Activated B cell treated with CpG ODN at 0.5 μM for 24 hours (primary cell): ENCODE results near the gene ATG5. TPM values are rescaled to one million over a fixed set of nuclear protein-coding genes. Genes with fewer than 3 reads are reported as not detected.
A peak's percentile ranks its signal among the peaks of the same experiment; 100 is the strongest.

ENCODE experiments used
- ATAC-seq: fragments of 200-7000 bp; cut with Tn5 transposase; one replicate; pipeline ENCODE4 v1.10.0; 2021; ENCODE audit warnings: low read depth, mild to moderate bottlenecking, moderate library complexity
- CTCF ChIA-PET: fragments of 350-600 bp; sonication (Branson Sonifier 250); formaldehyde crosslinking; loops from one replicate; lab custom pipeline; 2021; ENCODE audit warnings: antibody characterized with exemption; lab: Charles Lee
- POLR2A ChIA-PET: fragments of 350-600 bp; sonication (Branson Sonifier 250); formaldehyde crosslinking; loops from one replicate; lab custom pipeline; 2021; ENCODE audit warnings: antibody characterized with exemption; lab: Charles Lee
- DNase-seq: peaks from one replicate; pipeline ENCODE4 v3.0.0; 2022
- H3K27ac Mint-ChIP-seq: one replicate; pipeline ENCODE4 v1.8.0; 2020; ENCODE audit warnings: mixed read lengths
- H3K27me3 Mint-ChIP-seq: one replicate; pipeline ENCODE4 v1.8.0; 2021; ENCODE audit warnings: mixed read lengths
- H3K36me3 Mint-ChIP-seq: one replicate; pipeline ENCODE4 v1.8.0; 2021; ENCODE audit warnings: low read depth, mixed read lengths
- H3K4me1 Mint-ChIP-seq: one replicate; pipeline ENCODE4 v1.8.0; 2021; ENCODE audit warnings: mixed read lengths
- H3K4me3 Mint-ChIP-seq: one replicate; pipeline ENCODE4 v1.8.0; 2020; ENCODE audit warnings: mild to moderate bottlenecking, mixed read lengths
- H3K9me3 Mint-ChIP-seq: one replicate; pipeline ENCODE4 v1.8.0; 2020; ENCODE audit warnings: mixed read lengths
- intact Hi-C: fragments of 100-400 bp; cut with micrococcal nuclease; formaldehyde crosslinking; loops from one replicate; pipeline ENCODE4 v1.15.1; 2024
- total RNA-seq: library from RNA; stranded (reverse); gene quantifications from 2 replicates; pipeline ENCODE4 v1.2.3, GENCODE V29; 2022
- TF ChIP-seq, protein P1 (sequence below): fragments of 200-600 bp; IDR thresholded peaks from one replicate; pipeline ENCODE4 v1.8.0; 2022; ENCODE audit warnings: antibody characterized with exemption, mild to moderate bottlenecking

The ATG5 gene
- total RNA-seq, 1 donor from 2014 or later = 30.3 TPM

DNA sequence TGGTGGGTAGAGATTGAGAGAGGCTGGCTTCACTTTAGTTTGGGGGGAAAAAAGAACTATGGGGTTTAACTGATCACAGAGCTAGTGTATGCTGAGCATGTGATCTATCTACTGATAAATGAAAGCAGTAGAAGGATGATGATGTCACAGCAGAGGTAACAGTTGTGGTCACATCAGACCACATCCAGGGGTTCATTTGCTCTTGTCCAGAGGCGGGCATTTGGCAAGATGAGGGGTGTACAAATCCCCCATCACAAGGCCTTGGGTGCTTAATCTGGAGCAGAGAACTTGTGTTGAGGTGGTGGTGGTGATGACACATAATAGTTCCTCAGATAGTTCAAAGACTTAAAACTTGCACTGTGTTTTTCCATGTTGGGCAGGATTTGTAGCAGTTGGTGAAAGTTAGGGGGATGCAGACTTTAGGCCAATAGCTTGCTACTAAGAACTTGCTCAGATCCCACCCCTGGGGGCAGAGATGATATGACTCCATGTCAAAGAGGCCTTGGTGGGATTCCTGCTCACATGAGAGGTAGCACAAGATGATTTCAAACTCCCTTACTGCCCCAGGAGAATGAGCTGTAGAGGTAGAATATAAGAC, 176.0 kb downstream of the ATG5 start:
- ChIA-PET POLR2A (no interaction called here), CTCF (no interaction called here)
- no peak for DNase-seq

DNA sequence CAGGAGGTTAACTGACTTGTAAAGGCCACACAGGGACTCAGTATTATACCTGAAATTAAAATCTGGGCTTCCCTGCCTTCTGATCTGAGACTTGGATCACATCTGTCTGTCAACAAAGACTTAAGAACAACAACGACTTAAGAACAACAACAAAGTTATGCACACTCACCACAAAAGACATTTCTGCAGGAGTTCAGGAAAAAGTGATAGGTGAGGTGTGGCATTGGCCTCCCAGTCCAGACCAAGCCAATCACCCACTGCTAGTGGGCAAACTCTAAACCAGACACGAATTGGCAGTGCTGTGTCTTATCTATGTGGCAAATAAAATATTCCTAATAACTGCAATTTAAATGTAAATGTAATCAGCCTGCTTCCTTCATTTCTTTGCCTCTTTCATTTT, 178.1 kb downstream of the ATG5 start:
- Mint-ChIP-seq H3K9me3 (peaks cover 4% of the 10 kb centered on the region), H3K27me3 (no peaks in the 10 kb centered on the region), H3K36me3 (no peaks in the 10 kb centered on the region), H3K27ac (no peak overlapping the region), H3K4me1 (peaks cover 25% of the 10 kb centered on the region), H3K4me3 (no peak overlapping the region)
- DNase-seq (no peak), ATAC-seq (no peak)
- intact Hi-C loops = no loop called here
- ChIA-PET POLR2A (interaction anchor here (2.7 kb wide), 1 partner anchor 16 kb away, joined by 11 read pairs; no protein-coding TSS in a partner anchor), CTCF (no interaction called here)
- TF ChIP-seq, protein P1, sequence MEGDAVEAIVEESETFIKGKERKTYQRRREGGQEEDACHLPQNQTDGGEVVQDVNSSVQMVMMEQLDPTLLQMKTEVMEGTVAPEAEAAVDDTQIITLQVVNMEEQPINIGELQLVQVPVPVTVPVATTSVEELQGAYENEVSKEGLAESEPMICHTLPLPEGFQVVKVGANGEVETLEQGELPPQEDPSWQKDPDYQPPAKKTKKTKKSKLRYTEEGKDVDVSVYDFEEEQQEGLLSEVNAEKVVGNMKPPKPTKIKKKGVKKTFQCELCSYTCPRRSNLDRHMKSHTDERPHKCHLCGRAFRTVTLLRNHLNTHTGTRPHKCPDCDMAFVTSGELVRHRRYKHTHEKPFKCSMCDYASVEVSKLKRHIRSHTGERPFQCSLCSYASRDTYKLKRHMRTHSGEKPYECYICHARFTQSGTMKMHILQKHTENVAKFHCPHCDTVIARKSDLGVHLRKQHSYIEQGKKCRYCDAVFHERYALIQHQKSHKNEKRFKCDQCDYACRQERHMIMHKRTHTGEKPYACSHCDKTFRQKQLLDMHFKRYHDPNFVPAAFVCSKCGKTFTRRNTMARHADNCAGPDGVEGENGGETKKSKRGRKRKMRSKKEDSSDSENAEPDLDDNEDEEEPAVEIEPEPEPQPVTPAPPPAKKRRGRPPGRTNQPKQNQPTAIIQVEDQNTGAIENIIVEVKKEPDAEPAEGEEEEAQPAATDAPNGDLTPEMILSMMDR = no peak

More for the DNA sequence above, 176.0 kb downstream of the ATG5 start:
- Mint-ChIP-seq H3K27me3 (no peaks in the 10 kb centered on the region), H3K4me1 (peaks cover 25% of the 10 kb centered on the region), H3K36me3 (no peaks in the 10 kb centered on the region), H3K9me3 (peaks cover 4% of the 10 kb centered on the region), H3K4me3 (no peak overlapping the region), H3K27ac (no peak overlapping the region)
- no peak for ATAC-seq
- TF ChIP-seq, protein P1 = no peak
- intact Hi-C loops = no loop called here

DNA sequence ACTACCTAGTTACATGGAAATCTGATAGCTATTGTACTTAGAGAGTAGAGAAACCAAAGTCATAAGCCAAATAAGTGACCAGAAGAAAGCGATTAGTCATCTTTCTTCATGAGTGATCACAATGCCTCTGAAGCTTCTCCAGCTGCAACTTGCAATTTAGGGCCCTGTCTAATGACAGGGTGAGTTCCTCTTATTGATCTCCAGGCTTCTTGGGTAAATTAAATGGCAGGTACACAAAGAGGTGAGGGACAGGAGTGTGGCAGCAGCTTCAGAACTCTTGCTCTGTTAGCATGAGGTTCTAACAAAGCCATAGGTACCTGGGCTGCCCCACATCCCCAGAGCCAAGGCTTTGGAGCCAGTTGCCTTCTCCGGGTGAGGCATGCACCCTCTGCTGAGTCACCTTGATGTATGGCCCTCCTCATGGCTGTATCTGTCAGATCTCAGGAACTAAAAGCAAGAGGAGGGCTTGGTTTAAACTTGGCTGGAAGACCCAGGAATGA, 178.7 kb downstream of the ATG5 start:
- no peaks in the 10 kb centered on the region for H3K27me3 Mint-ChIP-seq
- H3K9me3 Mint-ChIP-seq = no peaks in the 10 kb centered on the region
- no peak for DNase-seq
- peak; percentile 38 for ATAC-seq
- no peak overlapping the region for H3K4me3 Mint-ChIP-seq
- no peaks in the 10 kb centered on the region for H3K36me3 Mint-ChIP-seq
- TF ChIP-seq, protein P1 = no peak
- H3K4me1 Mint-ChIP-seq = peaks cover 26% of the 10 kb centered on the region
- ChIA-PET POLR2A (interaction anchor here (1.2 to 2.7 kb wide), 2 partner anchors 17 to 48 kb away, joined by 6 to 11 read pairs; no protein-coding TSS in a partner anchor), CTCF (interaction anchor here (1.0 kb wide), 1 partner anchor 76 kb away, joined by 3 read pairs; no protein-coding TSS in a partner anchor)
- intact Hi-C loops = no loop called here
- H3K27ac Mint-ChIP-seq = peak overlapping the region; percentile 53

DNA sequence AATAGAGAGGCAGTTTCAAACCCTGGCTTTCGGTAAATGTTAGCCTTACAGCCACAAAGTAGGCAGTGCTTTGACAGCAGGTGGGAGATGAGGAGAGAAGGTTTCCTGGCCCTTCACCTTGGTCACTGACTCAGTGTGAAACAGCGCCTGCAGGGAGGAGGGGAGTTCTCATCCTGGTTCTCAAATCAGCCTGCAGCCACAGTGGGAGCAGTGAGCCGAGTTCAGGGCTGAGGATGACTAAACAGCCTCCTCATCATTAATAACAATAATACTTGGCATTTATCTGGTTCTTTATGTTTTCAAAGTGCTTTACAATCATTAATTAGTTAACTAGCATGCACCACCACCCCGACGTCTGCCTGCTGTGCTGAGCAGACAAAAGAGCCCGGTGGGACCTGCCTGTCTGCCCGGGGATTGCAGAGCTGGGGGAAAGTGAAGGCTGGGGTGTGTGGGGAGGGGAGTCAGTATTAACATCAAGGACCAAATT, 179.8 kb downstream of the ATG5 start:
- no peaks in the 10 kb centered on the region for H3K27me3 Mint-ChIP-seq
- no peak for DNase-seq
- no peak overlapping the region for H3K27ac Mint-ChIP-seq
- intact Hi-C loops = no loop called here
- no peaks in the 10 kb centered on the region for H3K36me3 Mint-ChIP-seq
- peaks cover 34% of the 10 kb centered on the region for H3K4me1 Mint-ChIP-seq
- CTCF ChIA-PET = no interaction called here
- TF ChIP-seq, protein P1 = no peak
- ATAC-seq = no peak
- H3K9me3 Mint-ChIP-seq = no peaks in the 10 kb centered on the region
- POLR2A ChIA-PET = interaction anchor here (1.2 to 2.7 kb wide), 2 partner anchors 18 to 47 kb away, joined by 6 to 11 read pairs; no protein-coding TSS in a partner anchor
- H3K4me3 Mint-ChIP-seq = no peak overlapping the region

DNA sequence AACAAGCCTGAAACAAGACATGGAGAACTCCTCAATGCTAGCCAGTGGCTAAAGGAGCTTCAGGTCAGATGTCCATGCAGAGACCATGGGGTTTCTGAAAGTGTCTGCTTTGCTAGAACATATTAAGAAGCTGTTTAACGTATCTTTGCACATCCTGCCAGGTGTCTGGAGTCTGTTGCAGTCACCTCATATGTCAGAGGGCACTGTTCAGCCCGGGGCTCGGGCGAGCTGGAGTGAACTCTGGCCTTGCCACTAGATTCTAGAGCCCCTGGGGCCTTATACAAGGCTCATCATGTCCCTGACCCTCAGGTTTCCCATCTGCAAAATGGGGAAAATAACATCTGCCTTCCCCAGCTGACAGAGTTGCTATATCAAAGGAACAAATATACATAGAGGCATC, 180.4 kb downstream of the ATG5 start:
- ChIA-PET POLR2A (interaction anchor here (0.6 kb wide), 1 partner anchor 20 kb away, joined by 7 read pairs; no protein-coding TSS in a partner anchor), CTCF (no interaction called here)
- Mint-ChIP-seq H3K9me3 (no peaks in the 10 kb centered on the region), H3K4me1 (peaks cover 37% of the 10 kb centered on the region), H3K27ac (no peak overlapping the region), H3K27me3 (no peaks in the 10 kb centered on the region), H3K36me3 (no peaks in the 10 kb centered on the region), H3K4me3 (no peak overlapping the region)
- ATAC-seq = no peak
- TF ChIP-seq, protein P1 = no peak
- DNase-seq = no peak
- intact Hi-C loops = no loop called here
